GM12878 (cell line): ENCODE measurements around the gene CRYZL1.

Experiments used
- NRF1 ChIP-seq: conservative IDR thresholded peaks from 2 replicates; pipeline ENCODE4 v1.6.1; 2011; ENCODE audit warnings: mild to moderate bottlenecking, low read depth, low read length, improper control_type of control experiment
- POLR2A ChIP-seq: IDR thresholded peaks from 2 replicates; pipeline ENCODE4 v1.6.1; 2011; ENCODE audit warnings: low read depth, mild to moderate bottlenecking, low read length
- TF ChIP-seq, protein P1 (sequence below), 3 experiments: IDR thresholded peaks in 2 of 3; conservative IDR thresholded peaks in 1 of 3; 2 replicates each; pipeline ENCODE4 v1.5.1; 2011; ENCODE audit warnings: low read depth in 3 of 3, low read length in 3 of 3, mild to moderate bottlenecking in 3 of 3, control low read depth in 2 of 3, moderate library complexity in 2 of 3, inconsistent platforms in 1 of 3, mixed read lengths in 1 of 3; ENCODE audit not compliant: control insufficient read depth in 2 of 3, insufficient read depth in 1 of 3; ENCODE audit errors: extremely low read depth in 1 of 3

DNA sequence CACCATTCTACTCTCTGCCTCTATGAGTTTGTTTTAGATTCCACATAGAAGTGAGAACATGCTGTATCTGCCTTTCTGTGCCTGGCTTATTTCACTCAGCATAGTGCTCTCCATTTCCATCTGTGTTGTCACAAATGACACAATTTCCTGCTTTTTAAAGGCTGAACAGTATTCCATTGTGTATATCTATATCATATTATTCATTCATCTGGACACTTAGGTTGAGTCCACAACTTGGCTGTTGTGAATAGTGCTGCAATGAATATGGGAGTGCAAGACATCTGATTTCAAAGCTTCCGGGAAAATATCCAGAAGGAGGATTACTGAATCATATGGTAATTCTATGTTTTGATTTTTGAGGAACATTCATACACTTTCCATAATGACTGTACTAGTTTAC is 33.0 kb downstream of the CRYZL1 start:
- TF ChIP-seq POLR2A, result no peak
- no peak for TF ChIP-seq NRF1
- TF ChIP-seq, protein P1, sequence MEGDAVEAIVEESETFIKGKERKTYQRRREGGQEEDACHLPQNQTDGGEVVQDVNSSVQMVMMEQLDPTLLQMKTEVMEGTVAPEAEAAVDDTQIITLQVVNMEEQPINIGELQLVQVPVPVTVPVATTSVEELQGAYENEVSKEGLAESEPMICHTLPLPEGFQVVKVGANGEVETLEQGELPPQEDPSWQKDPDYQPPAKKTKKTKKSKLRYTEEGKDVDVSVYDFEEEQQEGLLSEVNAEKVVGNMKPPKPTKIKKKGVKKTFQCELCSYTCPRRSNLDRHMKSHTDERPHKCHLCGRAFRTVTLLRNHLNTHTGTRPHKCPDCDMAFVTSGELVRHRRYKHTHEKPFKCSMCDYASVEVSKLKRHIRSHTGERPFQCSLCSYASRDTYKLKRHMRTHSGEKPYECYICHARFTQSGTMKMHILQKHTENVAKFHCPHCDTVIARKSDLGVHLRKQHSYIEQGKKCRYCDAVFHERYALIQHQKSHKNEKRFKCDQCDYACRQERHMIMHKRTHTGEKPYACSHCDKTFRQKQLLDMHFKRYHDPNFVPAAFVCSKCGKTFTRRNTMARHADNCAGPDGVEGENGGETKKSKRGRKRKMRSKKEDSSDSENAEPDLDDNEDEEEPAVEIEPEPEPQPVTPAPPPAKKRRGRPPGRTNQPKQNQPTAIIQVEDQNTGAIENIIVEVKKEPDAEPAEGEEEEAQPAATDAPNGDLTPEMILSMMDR (IDR thresholded peaks at IDR 0.05 in 2 of 3, conservative IDR thresholded peaks at IDR 0.05 in 1 of 3; ENCODE audit: control insufficient read depth in 2 of 3, extremely low read depth in 1 of 3, insufficient read depth in 1 of 3, low read depth in 3 of 3, low read length in 3 of 3), result no peak
